ENCODE measurements around the gene NPL. TPM values are rescaled to one million over a fixed set of nuclear protein-coding genes. Genes with fewer than 3 reads are reported as not detected.

NPL gene
- total and polyA plus RNA-seq, 2 of the 13 experiments (the other 11 are each of a cell fraction or from before 2014, with no cell fraction given) = 0.03 to 0.04 TPM

GRCh38 chr1:182754087-182754486, 35.5 kb upstream of the NPL start (continued):
- TF ChIP-seq HNF4G (IDR thresholded peaks at IDR 0.05; ENCODE audit: borderline replicate concordance, low read depth, low read length) (no peak), HNF4G (CRISPR knock-in tag; IDR thresholded peaks at IDR 0.05; ENCODE audit: borderline replicate concordance, low read depth) (no peak), SMARCC2 (IDR thresholded peaks at IDR 0.05) (no peak), SKIL (CRISPR knock-in tag; IDR thresholded peaks at IDR 0.05; ENCODE audit: borderline replicate concordance) (no peak), ZNF275 (CRISPR knock-in tag; IDR thresholded peaks at IDR 0.05; ENCODE audit: borderline replicate concordance) (no peak), SMAD9 (CRISPR knock-in tag; IDR thresholded peaks at IDR 0.05) (no peak), PTBP1 (IDR thresholded peaks at IDR 0.05; ENCODE audit: low read depth, low read length, poor library complexity, severe bottlenecking) (no peak), ZNF205 (CRISPR knock-in tag; IDR thresholded peaks at IDR 0.05) (no peak), ZBED4 (CRISPR knock-in tag; IDR thresholded peaks at IDR 0.05; ENCODE audit: borderline replicate concordance) (no peak), ZNF232 (CRISPR knock-in tag; IDR thresholded peaks at IDR 0.05; ENCODE audit: borderline replicate concordance) (no peak)

Measured in HepG2 (cell line).